Mucosa of rectum (tissue), 2 donors: Measurements from ENCODE around the gene KCTD16.

Experiments used
- H3K27ac ChIP-seq, 2 donors: one replicate each; pipeline ENCODE4 v1.7.0; 2013; ENCODE audit warnings: inconsistent platforms in 2 of 2, low read depth in 2 of 2, low read length in 2 of 2
- H3K27me3 ChIP-seq, 2 donors: one replicate each; pipeline ENCODE4 v1.7.0; 2013; ENCODE audit warnings: low read length in 2 of 2; ENCODE audit not compliant: control insufficient read depth in 2 of 2, insufficient read depth in 2 of 2
- H3K36me3 ChIP-seq, 2 donors: one replicate each; pipeline ENCODE4 v1.7.0; 2013; ENCODE audit warnings: low read length in 2 of 2; ENCODE audit not compliant: control insufficient read depth in 2 of 2, insufficient read depth in 2 of 2
- H3K4me1 ChIP-seq, 2 donors: one replicate each; pipeline ENCODE4 v1.7.0; 2013; ENCODE audit warnings: low read length in 2 of 2, mild to moderate bottlenecking in 1 of 2; ENCODE audit not compliant: control insufficient read depth in 2 of 2, insufficient read depth in 2 of 2
- H3K4me3 ChIP-seq, 2 donors: one replicate each; pipeline ENCODE4 v1.7.0; 2013; ENCODE audit warnings: low read length in 2 of 2
- H3K9ac ChIP-seq, 2 donors: one replicate each; pipeline ENCODE4 v1.7.0; 2013; ENCODE audit warnings: low read length in 2 of 2, low read depth in 1 of 2, mild to moderate bottlenecking in 1 of 2
- H3K9me3 ChIP-seq, 2 donors: one replicate each; pipeline ENCODE4 v1.7.0; 2013; ENCODE audit warnings: low read length in 2 of 2; ENCODE audit not compliant: control insufficient read depth in 2 of 2
- donor health status: healthy.
- donor health status: Normal muscosa, but diverticular disease.

Gene KCTD16

GRCh38 chr5:144460600-144460999, 289.9 kb downstream of the KCTD16 start:
- Histone ChIP-seq H3K4me3 (no peak overlapping the region), H3K36me3 (no peaks in the 10 kb centered on the region), H3K9ac (no peak overlapping the region), H3K27me3 (no peaks in the 10 kb centered on the region), H3K4me1 (no peaks in the 10 kb centered on the region), H3K27ac (no peak overlapping the region), H3K9me3 (no peaks in the 10 kb centered on the region)

GRCh38 chr5:144462577-144462976, 291.9 kb downstream of the KCTD16 start:
- Histone ChIP-seq H3K27me3 (no peaks in the 10 kb centered on the region), H3K9me3 (no peaks in the 10 kb centered on the region), H3K36me3 (no peaks in the 10 kb centered on the region), H3K9ac (no peak overlapping the region), H3K27ac (no peak overlapping the region), H3K4me3 (no peak overlapping the region), H3K4me1 (no peaks in the 10 kb centered on the region)

GRCh38 chr5:144463481-144464223, 293.0 kb downstream of the KCTD16 start:
- no peak overlapping the region for H3K9ac ChIP-seq
- no peaks in the 10 kb centered on the region for H3K9me3 ChIP-seq
- H3K27me3 ChIP-seq = no peaks in the 10 kb centered on the region
- no peaks in the 10 kb centered on the region for H3K36me3 ChIP-seq
- no peak overlapping the region for H3K4me3 ChIP-seq
- H3K4me1 ChIP-seq = no peaks in the 10 kb centered on the region
- no peak overlapping the region for H3K27ac ChIP-seq

- Histone ChIP-seq H3K27me3 (no peaks in the 10 kb centered on the region), H3K36me3 (no peaks in the 10 kb centered on the region), H3K4me3 (no peak overlapping the region), H3K27ac (no peak overlapping the region), H3K4me1 (no peaks in the 10 kb centered on the region), H3K9me3 (no peaks in the 10 kb centered on the region), H3K9ac (no peak overlapping the region)
Observed at GRCh38 chr5:144464306-144464705, 293.6 kb downstream of the KCTD16 start.

- Histone ChIP-seq H3K4me1 (no peaks in the 10 kb centered on the region), H3K4me3 (no peak overlapping the region), H3K27ac (no peak overlapping the region), H3K27me3 (no peaks in the 10 kb centered on the region), H3K9ac (no peak overlapping the region), H3K36me3 (no peaks in the 10 kb centered on the region), H3K9me3 (no peaks in the 10 kb centered on the region)
Observed at GRCh38 chr5:144465441-144465840, 294.8 kb downstream of the KCTD16 start.

GRCh38 chr5:144467792-144468191, 297.1 kb downstream of the KCTD16 start:
- Histone ChIP-seq H3K27ac (no peak overlapping the region), H3K36me3 (no peaks in the 10 kb centered on the region), H3K27me3 (no peaks in the 10 kb centered on the region), H3K4me3 (no peak overlapping the region), H3K9ac (no peak overlapping the region), H3K4me1 (no peaks in the 10 kb centered on the region), H3K9me3 (no peaks in the 10 kb centered on the region)

GRCh38 chr5:144468571-144468970, 297.9 kb downstream of the KCTD16 start:
- Histone ChIP-seq H3K9ac (no peak overlapping the region), H3K4me1 (no peaks in the 10 kb centered on the region), H3K36me3 (no peaks in the 10 kb centered on the region), H3K9me3 (no peaks in the 10 kb centered on the region), H3K27ac (no peak overlapping the region), H3K4me3 (no peak overlapping the region), H3K27me3 (no peaks in the 10 kb centered on the region)

- H3K4me3 ChIP-seq = no peak overlapping the region
- no peaks in the 10 kb centered on the region for H3K4me1 ChIP-seq
- no peak overlapping the region for H3K27ac ChIP-seq
- no peaks in the 10 kb centered on the region for H3K27me3 ChIP-seq
- no peak overlapping the region for H3K9ac ChIP-seq
- H3K36me3 ChIP-seq = no peaks in the 10 kb centered on the region
- H3K9me3 ChIP-seq = no peaks in the 10 kb centered on the region
Observed at GRCh38 chr5:144469106-144469505, 298.4 kb downstream of the KCTD16 start.

- Histone ChIP-seq H3K9ac (no peak overlapping the region), H3K36me3 (no peaks in the 10 kb centered on the region), H3K27me3 (no peaks in the 10 kb centered on the region), H3K27ac (no peak overlapping the region), H3K9me3 (no peaks in the 10 kb centered on the region), H3K4me3 (no peak overlapping the region), H3K4me1 (no peaks in the 10 kb centered on the region)
Observed at GRCh38 chr5:144472221-144472620, 301.5 kb downstream of the KCTD16 start.

- Histone ChIP-seq H3K9ac (no peak overlapping the region), H3K36me3 (no peaks in the 10 kb centered on the region), H3K9me3 (no peaks in the 10 kb centered on the region), H3K4me1 (no peaks in the 10 kb centered on the region), H3K27ac (no peak overlapping the region), H3K4me3 (no peak overlapping the region), H3K27me3 (no peaks in the 10 kb centered on the region)
Observed at GRCh38 chr5:144473650-144474049, 303.0 kb downstream of the KCTD16 start.
